ENCODE data around the gene OSBPL3. TPM values are rescaled to one million over a fixed set of nuclear protein-coding genes. Genes with fewer than 3 reads are reported as not detected.

OSBPL3 gene
- total and polyA plus RNA-seq, 11 donors, result 1.5 to 14.3 (median 4.9) TPM

DNA sequence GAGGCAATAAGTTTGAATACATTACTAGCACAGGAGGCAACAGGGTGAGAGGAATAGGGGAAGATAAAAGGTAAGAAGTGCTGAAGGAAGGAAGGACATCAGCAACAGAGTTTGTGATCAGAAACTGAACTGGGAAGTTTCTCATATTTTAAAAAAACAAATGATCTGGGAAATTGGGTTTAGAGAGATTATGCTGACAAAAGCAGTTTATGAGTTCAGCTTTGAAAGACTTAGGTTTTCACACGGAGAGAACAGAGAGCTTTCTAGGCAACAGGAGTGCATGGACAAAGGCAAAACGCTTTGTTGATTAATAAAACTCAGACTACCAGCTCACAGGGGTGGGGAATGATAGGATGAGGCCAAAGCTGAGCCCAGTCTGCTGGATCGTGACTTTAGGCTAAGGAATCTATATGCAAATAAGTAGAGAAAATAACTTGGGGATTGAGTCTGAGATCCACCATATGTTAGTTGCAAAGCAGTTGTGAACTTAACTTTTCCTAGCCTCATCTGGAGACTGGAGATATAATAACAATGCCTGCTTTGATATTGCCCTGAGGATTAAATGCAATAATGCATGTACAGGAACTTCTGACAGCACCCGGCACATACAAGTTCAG, 4.2 kb downstream of the OSBPL3 start:
- 70 to 86% (median 83%) methylated on average over 4 of the region's 4 CpGs for WGBS, 4 donors

DNA sequence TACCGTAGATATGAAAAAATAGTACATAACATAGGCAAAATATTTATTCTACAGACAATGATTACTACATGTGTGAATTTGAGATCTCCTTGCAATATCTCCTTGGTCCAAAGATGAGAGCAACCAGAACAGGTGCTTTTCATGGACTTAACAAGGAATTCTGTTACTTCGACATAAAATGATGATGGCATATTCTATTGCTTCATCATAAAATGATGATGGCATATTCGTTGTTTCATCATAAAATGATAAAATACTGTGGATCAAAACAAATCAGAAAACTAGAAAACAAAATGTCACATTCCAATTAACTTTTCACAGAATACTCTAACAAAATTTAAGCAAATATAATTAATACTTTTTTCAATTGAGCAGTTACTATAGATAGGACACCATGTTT, 4.8 kb downstream of the OSBPL3 start:
- no peak for DNase-seq
- intact Hi-C loops (cut with DNase I), result loop anchor here in 1 of 10 donors (5.0 kb wide), 1 partner anchor 83 kb away; no protein-coding TSS in a partner anchor
- no peak for ATAC-seq
- Histone ChIP-seq H3K36me3 (no peaks in the 10 kb centered on the region), H3K9me3 (no peaks in the 10 kb centered on the region), H3K27ac (no peak overlapping the region), H3K4me1 (peaks cover 0 to 32% (median 6%) of the 10 kb centered on the region in 12 donors), H3K27me3 (no peaks in the 10 kb centered on the region), H3K4me3 (no peak overlapping the region)
- no peak for TF ChIP-seq POLR2A (IDR thresholded peaks at IDR 0.05)
- TF ChIP-seq, protein P1, sequence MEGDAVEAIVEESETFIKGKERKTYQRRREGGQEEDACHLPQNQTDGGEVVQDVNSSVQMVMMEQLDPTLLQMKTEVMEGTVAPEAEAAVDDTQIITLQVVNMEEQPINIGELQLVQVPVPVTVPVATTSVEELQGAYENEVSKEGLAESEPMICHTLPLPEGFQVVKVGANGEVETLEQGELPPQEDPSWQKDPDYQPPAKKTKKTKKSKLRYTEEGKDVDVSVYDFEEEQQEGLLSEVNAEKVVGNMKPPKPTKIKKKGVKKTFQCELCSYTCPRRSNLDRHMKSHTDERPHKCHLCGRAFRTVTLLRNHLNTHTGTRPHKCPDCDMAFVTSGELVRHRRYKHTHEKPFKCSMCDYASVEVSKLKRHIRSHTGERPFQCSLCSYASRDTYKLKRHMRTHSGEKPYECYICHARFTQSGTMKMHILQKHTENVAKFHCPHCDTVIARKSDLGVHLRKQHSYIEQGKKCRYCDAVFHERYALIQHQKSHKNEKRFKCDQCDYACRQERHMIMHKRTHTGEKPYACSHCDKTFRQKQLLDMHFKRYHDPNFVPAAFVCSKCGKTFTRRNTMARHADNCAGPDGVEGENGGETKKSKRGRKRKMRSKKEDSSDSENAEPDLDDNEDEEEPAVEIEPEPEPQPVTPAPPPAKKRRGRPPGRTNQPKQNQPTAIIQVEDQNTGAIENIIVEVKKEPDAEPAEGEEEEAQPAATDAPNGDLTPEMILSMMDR (IDR thresholded peaks at IDR 0.05), result no peak
- 79 to 97% (median 95%) methylated on average over 3 of the region's 3 CpGs for WGBS, 4 donors

More for the DNA sequence above, 4.2 kb downstream of the OSBPL3 start:
- Histone ChIP-seq H3K4me3 (no peak overlapping the region), H3K36me3 (no peaks in the 10 kb centered on the region), H3K27me3 (no peaks in the 10 kb centered on the region), H3K27ac (no peak overlapping the region), H3K9me3 (no peaks in the 10 kb centered on the region), H3K4me1 (peaks cover 0 to 35% (median 6%) of the 10 kb centered on the region in 12 donors)
- intact Hi-C loops (cut with DNase I), result loop anchor here in 1 of 10 donors (5.0 kb wide), 1 partner anchor 83 kb away; no protein-coding TSS in a partner anchor
- ATAC-seq (no peak), DNase-seq (no peak)
- TF ChIP-seq, protein P1 (IDR thresholded peaks at IDR 0.05), result no peak
- TF ChIP-seq POLR2A (IDR thresholded peaks at IDR 0.05), result no peak

DNA sequence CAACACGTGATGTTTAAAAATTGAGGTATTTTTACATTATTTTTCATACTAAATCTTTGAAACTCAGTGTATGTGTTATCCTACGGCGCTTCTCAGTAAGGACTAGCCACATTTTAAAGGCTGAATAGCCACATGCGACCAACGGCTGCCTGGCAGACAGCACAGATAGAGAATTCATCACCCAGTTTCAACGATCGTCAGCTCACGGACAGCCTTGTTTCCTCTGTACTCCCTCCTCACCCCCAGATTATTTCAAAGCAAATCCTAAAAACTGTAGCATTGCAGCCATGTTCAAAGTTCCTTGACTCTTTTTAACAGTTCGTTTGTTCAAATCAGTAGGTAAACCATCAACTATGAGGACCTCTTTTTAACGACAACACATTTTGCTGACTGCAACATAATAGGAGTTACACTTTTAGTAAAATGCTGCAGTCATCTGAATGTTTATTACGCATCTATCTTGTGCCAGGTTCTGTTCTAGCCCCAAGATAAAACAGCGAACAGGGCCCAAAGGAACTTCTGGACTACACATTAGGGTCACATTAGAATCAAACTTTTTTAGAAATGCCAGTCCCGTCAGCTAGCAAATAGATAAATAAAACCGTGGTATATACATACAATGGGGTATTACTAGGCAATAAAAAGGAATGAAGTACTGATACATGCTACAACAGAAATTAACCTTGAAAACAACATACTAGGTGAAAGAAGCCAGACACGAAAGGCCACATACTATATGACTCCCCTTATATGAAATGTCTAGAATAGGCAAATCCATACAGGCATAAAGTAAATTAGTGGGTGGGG, 5.7 kb downstream of the OSBPL3 start:
- 78 to 84% (median 83%) methylated on average over 15 of the region's 15 CpGs for WGBS, 4 donors
- H3K4me1 ChIP-seq, result peaks cover 0 to 32% (median 4%) of the 10 kb centered on the region in 12 donors
- H3K36me3 ChIP-seq, result no peaks in the 10 kb centered on the region
- TF ChIP-seq POLR2A (IDR thresholded peaks at IDR 0.05), result no peak
- TF ChIP-seq, protein P1 (IDR thresholded peaks at IDR 0.05), result no peak
- no peak overlapping the region for H3K27ac ChIP-seq
- H3K9me3 ChIP-seq, result no peaks in the 10 kb centered on the region
- ATAC-seq (no peak), DNase-seq (no peak)
- no peak overlapping the region for H3K4me3 ChIP-seq
- intact Hi-C loops (cut with DNase I), result no loop called here
- H3K27me3 ChIP-seq, result no peaks in the 10 kb centered on the region

DNA sequence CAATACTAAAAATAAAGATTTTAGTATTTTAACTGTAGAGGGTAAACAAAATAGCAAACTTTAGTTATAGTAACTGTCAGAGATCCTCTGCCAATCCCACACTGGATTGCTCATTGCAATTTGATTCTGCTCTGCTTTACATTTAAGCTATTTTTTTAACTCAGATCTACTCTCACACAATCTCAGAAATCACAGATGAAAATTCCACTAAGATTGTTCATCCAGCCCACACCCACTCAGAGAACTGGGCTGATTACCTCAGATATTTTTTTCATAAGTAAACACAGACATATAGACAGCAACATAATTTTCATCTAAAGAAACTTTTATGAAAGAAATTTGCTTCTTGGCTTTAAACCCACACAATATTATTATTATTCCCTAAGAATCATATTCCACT, 7.0 kb downstream of the OSBPL3 start:
- H3K9me3 ChIP-seq, result no peaks in the 10 kb centered on the region
- H3K27ac ChIP-seq, result no peak overlapping the region
- no peak overlapping the region for H3K4me3 ChIP-seq
- H3K27me3 ChIP-seq, result no peaks in the 10 kb centered on the region
- DNase-seq, result no peak
- H3K4me1 ChIP-seq, result peaks cover 0 to 20% (median 0%) of the 10 kb centered on the region in 12 donors
- intact Hi-C loops (cut with DNase I), result no loop called here
- no peak for TF ChIP-seq POLR2A (IDR thresholded peaks at IDR 0.05)
- TF ChIP-seq, protein P1 (IDR thresholded peaks at IDR 0.05), result no peak
- no peaks in the 10 kb centered on the region for H3K36me3 ChIP-seq
- no peak for ATAC-seq

Measured in heart left ventricle (tissue), 16 donors.